Right lung (tissue), 5 donors: ENCODE measurements around the gene RAPH1. TPM values are rescaled to one million over a fixed set of nuclear protein-coding genes. Genes with fewer than 3 reads are reported as not detected.
"Not testable (repeated sequence)": the region's sequence is repeated elsewhere in the genome, so short reads cannot be mapped to it uniquely, and the experiment has no call there.

Experiments used
- DNase-seq, 2 donors: peaks; one replicate each; pipeline ENCODE4 v3.0.0-alpha.2; 2013
- polyA plus RNA-seq, 5 donors: library from polyadenylated mRNA; unstranded; fragments of 120-200 nt; gene quantifications; one replicate each; pipeline versions ENCODE4 v1.2.1 to v1.2.3, GENCODE V29; 2013; ENCODE audit warnings: inconsistent platforms in 1 of 5, low replicate concordance in 1 of 5; ENCODE audit not compliant: insufficient read length in 5 of 5, insufficient read depth in 1 of 5

RAPH1 gene
- polyA plus RNA-seq, 5 donors = 18.4 to 25.2 (median 23.9) TPM

DNA sequence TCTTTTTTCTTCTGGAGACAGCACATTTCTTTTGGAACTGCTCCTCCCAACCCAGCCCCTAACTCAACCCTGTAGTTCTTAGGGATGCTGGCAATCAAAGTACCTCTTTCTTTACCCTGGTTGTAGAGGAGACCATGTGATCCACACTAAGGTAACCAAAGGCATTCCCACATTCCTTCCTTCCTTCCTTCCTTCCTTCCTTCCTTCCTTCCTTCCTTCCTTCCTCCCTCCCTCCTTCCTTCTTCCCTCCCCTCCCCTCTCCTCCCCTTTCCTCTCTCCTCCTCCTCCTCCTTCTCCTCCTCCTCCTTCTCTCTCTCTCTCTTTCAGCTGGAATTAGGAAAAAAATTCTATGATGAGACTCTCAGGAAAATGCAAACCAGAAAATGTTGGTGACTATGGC lies 13.8 kb upstream of the RAPH1 start:
- no peak for DNase-seq

DNA sequence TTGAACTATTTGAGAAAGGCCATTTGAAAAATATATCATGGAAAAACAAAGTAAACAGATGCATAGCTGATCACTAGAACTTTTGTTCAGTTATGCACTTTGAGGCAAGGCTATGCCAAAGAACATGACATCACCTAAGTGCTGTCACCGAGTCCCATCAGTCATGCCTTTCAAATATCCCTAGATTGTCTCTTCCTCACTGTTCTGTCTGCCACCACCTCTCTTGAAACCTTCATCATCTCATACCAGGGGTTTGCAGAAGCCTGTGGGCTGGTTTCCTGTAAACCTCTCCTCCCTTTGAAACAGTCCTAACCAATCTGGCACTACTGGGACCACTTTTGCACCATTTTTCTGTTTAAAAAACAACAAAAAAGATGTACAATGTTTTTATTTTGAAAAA lies 12.3 kb upstream of the RAPH1 start:
- no peak for DNase-seq

DNA sequence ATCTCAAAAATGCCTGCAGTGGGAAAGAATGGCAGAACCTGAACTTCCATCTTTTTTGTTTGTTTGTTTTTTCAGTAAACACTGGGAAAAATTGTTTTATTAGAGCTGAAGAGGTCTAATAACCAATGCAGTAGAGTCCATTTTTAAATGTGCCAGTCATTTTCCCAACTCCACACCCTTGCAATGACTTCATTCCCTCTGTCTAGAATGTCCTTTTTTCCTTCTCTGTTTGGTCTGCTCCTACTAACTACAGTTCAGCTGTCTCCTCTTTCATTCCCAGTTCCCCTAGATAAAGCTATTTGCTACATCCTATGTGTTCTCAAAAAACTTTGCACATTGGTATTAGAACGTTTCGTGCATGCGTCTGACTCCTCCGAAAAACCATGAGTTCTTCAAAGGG lies 9.3 kb upstream of the RAPH1 start:
- DNase-seq = no peak

DNA sequence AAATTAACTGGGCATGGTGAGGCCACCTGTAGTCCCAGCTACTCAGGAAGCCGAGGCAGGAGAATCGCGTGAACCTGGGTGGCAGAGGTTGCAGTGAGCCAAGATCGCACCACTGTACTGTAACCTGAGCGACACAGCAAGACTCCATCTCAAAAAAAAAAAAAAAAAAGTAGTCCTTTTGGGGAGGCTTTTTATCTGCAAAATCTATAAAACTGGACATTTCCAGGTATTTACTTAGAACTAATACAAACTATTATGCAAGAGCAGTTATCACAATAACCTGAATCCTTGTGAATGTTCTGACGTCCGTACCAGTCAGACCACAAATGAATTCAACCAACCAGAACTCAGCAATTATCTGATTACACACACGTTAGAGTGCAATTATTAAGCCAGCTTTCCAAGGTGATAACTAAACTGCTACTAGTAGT lies 8.8 kb upstream of the RAPH1 start:
- no peak for DNase-seq

DNA sequence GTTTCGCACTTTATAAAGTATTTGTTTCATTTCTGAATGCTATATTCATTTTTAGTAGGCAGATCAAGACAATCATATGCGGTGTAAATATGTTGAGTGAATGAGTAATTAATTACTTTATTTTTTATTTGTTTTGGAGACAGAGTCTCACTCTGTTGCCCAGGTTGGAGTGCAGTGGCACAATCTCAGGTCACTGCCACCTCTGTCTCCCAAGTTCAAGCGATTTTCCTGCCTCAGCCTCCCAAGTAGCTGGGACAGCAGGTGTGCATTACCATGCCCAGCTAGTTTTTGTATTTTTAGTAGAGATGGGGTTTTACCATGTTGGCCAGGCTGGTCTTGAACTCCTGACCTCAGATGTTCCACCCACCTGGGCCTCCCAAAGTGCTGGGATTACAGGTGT lies 5.5 kb upstream of the RAPH1 start:
- DNase-seq = not testable (repeated sequence)

DNA sequence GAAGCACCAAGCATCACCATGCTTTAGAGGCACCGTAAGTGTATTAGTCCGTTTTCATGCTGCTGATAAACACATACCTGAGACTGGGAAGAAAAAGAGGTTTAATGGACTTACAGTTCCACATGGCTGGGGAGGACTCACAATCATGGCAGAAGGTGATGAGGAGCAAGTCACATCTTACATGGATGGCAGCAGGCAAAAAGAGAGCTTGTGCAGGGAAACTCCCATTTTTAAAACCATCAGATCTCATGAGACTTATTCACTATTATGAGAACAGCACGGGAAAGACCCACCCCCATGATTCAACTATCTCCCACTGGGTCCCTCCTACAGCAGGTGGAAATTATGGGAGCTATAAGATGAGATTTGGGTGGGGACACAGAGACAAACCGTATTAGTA lies 3.1 kb upstream of the RAPH1 start:
- not testable (repeated sequence) for DNase-seq

DNA sequence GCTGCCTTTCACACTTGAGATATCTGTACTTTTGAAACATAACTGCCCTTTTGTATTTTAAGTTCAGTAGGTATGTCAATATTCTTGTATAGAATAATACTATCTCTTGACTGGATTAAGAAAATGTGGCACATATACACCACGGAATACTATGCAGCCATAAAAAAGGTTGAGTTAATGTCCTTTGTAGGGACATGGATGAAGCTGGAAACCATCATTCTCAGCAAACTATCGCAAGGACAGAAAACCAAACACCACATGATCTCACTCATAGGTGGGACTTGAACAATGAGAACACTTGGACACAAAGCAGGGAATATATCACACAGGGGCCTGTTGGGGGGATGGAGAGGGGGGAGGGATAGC lies 1.5 kb upstream of the RAPH1 start:
- not testable (repeated sequence) for DNase-seq

DNA sequence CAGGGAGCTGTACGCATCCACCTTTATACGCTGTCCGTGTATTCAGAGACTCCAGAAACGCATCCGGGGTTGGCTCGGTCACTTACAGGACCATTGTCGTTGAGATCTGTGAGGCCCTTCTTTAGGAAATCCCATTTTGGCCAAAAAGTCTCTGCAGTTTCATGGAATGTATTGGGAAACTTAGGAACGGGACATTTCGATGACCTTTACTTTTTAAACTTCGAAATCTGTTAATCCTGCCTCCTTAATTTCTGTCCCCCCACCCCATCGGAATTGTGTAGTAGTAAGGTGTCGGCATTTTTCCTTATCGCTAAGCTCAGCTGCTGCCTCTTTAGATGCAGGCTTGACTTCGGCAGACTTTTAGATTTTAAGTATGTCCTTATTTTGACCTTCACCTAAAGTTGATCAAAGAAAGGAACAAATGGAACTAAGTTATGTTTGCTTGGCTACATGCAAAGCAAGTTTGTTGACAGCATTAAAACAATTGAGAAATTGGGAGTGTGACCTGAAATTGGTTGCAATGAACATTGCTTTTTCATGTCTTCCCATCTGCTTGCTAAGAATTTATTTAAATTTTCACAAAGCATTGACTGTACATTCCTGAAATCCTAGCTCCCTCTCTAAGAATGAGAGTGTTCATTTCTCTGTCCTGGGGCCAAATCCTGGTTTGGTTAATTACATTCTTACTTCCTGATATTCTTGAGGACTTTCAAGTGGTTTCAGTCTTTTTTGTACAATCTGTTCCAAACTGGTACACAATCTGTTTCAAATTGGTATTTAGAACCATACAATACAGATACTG lies 884 bp upstream of the RAPH1 start:
- peak; percentile 20 to 73 for DNase-seq

DNA sequence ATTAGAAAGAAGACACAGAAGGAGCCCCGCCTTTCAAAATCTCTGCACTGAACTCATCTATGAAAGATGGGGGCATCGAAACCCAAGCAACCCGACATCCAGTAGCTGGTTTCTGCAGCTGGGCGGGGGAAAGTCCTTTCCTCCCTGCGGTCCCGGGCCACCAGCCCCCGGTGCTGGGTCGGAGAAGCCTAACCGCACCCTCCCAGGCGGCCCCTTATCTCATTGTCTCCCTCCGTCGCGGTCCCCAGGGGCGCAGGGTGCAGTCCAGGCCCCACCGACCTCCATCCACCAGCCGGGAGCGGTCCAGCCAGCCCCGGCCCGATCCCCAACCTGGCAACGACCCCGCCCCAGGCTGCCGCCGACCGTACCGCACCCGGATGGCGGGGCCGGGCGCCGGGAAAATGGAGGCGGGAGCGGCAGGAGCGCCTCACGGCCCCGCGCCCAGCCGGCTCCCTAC lies 452 bp downstream of the RAPH1 start:
- DNase-seq = peak in 1 of 2 donors; percentile 47

DNA sequence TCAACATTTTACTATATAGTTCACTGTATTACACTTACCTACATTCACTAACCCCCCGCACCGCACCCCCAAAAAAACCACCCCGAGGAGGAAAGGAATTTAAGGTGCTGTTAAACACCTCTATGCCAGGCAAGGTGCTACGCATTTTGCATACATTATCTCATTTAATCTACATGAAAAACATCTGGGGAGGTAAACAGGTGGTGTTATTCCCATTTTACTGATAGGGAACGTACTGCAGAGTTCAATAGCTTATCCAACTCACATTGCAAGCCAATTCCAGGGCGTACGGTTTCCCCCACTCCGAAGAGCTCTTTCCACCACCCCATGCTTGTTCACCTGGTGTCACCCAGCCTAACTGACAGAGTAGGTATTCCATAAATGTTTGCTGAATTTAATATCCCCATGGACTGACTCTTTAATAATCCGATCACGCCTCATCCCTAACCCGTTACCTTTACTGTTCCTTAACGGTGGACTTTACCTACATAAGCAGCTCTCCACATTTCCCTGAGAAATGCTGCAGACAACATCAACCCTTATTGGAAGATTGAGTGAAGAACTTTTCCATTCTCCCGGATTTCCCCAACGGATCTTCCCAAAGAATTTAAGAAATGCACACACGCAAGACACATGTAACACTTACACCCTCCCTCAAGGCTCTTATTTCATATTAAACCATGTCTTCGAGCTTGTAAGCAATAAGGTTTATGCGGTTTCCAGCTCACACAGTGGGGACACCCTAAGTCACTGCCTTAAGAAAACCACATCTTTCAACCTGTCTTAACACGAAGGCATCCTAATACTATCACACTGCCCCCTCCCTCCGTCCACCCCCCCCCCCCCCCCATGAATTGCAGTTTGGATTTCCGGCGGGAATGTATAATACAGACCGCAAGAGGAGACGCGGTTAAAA lies 1.2 kb downstream of the RAPH1 start:
- DNase-seq = peak; percentile 29 to 51

DNA sequence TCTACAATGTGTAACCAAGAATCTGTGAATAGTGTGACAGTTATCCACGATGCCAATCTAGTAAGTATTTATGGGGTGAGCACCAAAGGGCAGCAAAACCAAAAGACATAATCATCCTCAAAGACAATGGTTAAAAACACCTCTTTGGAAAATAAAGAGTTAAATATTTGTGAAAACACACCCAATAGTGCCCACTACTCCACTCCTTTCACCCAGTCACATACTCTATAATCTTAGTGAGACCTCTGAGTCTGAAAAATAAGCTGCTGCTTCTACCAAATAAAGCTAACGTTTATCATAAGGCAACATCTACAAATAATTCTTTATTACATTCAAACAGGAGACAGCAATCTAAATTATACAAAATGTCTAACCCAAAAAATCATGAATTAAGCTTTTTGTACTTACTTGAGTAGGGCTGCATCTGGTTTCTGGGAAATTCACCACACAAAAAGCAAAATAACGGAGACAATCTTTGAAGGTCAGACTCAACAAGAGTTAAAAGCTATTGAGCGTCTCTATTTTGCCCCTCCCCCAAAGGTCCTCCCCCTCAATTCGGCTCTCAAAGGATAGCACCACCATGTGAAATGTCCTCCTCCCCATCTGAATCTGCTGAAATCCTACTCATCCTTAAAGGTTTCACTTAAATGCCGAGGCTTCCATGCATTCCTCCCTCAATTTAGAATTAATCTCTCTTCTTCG lies 2.0 kb downstream of the RAPH1 start:
- peak; percentile 24 to 34 for DNase-seq

DNA sequence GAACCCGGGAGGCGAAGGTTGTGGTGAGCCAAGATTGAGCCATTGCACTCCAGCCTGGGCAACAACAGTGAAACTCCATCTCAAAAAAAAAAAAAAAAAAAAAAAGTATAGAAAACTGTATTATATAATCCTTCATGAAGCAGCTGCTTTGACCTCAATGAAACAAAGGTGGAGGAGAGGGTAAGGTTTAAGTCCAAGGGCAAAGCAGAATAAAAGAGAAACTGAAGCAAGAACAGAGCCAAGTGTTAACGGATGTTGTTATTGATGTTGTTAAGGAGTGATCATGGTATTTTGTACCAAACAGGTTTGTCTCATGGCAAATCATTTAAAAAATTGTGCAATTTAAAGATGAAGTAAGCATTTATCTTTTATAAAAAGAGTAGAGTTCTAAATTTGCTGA lies 7.4 kb downstream of the RAPH1 start:
- DNase-seq = no peak

DNA sequence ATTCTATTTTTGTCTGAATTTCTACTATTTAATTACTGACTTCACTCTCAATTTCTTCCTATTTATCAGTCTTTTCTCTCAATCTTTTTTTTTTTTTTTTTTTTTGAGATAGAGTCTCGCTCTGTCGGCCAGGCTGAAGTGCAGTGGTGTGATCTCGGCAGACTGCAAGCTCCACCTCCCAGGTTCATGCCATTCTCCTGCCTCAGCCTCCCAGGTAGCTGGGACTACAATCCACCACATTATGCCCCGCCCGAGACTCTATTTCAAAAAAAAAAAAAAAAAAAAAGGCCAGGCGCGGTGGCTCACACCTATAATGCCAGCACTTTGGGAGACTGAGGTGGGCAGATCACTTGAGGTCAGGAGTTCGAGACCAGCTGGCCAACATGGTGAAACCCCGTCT lies 21.8 kb downstream of the RAPH1 start:
- not testable (repeated sequence) for DNase-seq

DNA sequence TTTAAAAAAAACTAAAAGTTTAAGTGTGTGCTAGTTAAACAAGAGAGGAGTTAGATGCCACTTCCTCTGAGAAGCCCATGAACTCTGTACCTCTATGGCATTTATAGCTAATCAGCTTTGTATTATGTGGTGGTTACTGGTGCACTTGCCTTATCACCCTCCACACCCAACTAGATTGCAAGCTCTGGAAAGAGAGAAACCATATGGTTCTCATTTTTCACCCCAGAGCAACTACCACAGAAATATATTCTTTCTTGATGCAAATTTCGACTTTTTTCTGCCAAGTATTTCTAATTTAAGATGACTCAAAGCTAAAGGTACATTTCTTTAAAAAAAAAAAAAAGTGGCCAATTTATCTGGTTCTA lies 24.2 kb downstream of the RAPH1 start:
- no peak for DNase-seq

DNA sequence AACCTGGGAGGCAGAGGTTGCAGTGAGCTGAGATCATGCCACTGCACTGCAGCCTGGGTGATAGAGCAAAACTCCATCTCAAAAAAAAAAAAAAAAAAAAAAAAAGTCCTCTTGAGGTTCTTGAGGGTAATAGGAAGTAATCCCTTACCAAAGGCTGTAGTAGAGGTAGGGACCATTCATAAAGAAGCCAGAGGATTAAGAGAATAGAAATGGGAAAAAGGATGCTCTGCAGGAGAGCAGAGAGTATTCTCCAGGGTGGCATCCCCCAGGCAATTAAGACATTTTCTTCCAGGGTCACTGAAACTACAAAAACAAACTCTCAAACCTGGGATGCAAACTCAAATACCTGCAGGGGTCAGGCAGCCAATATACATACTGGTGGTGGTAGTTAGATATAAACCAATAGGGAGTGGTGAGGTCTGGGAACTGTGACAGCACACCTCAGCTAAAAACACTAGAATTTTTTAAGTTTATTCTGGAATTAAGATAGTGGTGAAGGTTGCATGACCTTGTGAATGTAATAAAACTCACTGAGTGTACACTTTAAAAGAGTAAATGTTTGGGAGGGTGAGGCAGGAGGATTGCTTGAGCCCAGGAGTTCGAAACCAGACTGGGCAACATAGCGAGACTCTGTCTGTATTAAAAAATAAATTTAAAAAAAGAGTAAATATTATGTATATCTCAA lies 24.7 kb downstream of the RAPH1 start:
- DNase-seq = no peak

DNA sequence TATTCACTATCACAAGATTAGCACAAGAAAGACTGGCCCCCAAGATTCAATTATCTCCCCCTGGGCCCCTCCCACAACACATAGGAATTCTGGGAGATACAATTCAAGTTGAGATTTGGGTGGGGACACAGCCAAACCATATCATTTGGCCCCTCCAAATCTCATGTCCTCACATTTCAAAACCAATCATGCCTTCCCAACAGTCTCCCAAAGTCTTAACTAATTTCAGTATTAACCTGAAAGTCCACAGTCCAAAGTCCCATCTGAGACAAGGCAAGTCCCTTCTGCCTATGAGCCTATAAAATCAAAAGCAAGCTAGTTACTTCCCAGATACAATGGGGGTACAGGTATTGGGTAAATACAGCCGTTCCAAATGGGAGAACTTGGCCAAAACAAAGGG lies 31.6 kb downstream of the RAPH1 start:
- not testable (repeated sequence) for DNase-seq

DNA sequence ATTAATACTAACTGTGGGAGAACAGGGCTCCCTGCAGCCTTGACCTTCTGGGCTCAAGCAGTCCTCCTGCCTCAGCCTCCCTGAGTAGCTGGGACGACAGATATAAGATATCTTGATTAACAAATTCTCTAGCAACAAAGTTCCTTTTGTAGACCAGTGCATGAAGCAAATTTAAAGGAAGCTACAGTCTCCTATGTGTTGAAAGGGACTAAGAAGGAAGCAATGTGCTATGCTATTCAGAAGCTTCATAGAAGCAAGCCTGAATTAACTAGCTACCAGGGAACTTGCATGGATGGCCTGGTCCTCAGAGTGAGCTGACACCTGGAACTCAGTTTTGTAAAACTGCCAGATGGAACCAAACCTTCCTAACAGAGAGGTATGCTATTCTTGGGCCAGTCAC lies 33.2 kb downstream of the RAPH1 start:
- DNase-seq = no peak

DNA sequence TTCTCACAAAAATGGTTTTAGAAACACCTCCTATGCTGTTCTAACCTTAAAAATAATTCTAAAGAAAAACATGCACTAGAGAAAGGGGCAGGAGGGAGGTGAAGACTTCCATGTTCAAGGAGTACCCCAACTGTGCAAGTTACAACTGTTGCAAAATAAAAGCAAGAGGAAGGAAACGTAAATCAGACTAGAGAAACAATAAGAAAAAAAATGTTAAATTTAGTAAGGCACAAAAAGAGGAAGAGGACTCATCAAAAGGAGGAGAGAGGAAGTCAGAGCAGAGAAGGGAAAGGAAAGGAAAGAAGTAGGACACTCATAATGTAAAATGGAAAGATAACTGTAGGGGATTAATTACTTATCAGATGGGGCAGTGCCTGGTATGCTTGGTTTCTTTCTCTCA lies 34.1 kb downstream of the RAPH1 start:
- no peak for DNase-seq

DNA sequence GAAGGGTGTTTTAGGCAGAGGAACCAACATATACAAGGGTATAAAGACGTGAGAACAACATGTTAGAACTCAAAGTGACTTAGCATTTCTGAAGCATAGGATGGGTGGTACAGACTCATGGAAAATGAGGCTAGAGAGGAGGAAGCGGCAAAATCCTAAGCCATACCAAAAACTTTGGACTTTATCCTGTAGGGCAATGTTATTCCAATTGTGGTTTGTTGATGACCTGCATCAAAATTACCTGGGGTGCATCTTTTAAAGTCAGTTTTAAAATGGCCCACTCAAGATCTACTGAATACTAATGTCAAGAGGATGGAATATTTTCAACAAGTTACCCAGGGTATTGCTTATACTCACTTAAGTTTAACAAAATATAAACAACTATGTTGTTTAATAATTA lies 34.8 kb downstream of the RAPH1 start:
- no peak for DNase-seq

DNA sequence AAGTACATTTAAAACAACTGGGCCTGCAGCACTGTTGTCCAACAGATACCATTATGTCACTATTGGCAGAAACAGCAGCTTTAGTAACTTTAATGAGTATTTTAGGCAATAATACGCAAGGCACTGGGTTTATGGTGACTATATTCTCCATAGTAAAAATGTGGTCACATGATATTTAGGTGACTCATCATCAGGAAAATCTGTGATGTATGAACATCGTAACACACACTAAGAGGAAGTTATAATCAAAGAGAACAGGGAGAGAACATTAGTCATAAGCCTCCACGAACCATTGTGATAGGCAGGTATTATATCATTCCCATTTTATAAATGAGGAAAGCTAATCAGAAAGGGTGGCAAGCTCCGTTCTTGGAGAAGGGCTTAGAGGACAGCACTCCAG lies 36.9 kb downstream of the RAPH1 start:
- peak in 1 of 2 donors; percentile 20 for DNase-seq

DNA sequence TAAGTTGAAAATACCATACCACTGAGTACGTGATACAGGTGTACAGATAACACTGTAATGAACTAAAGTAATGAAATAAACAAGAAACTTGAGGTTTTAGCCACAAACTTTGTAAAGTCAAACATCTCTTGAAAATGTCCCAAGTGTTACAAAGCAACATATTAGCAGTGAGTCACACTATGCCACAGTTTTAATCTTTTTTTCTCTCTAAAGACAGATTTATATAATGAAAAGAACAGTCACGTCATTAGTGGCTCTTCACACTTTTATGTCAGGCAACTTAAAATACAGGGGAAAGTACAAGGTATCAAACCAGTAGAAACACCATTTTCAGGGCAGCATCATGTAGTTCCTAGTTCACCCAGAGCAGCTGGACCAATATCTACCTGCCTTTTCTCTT lies 42.1 kb downstream of the RAPH1 start:
- DNase-seq = no peak

DNA sequence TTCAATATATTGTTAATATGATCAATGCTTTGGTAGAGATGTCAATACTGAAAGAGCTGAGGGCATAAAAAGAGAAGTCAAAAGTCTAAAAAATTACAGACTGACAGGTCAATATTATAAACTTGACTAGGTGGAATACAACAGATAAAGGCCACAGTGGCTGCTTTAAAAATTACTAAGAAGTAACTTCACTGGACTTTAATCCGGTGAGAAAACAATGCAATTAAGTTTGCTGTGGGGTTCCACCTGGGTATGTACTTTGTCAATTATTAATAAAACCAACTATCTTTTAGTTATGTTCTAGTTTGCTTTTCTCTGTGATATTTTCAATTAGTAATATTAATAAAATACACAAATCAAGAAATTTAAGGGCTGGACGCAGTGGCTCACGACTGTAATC lies 44.7 kb downstream of the RAPH1 start:
- DNase-seq = no peak
